ENCODE results near the gene FKBP5. TPM values are rescaled to one million over a fixed set of nuclear protein-coding genes. Genes with fewer than 3 reads are reported as not detected.

The FKBP5 gene
- total and polyA plus RNA-seq, 9 of the 15 experiments (the other 6 are each of a cell fraction or from before 2014, with no cell fraction given), result 32.7 to 151 (median 75.0) TPM

- TF ChIP-seq SRSF3 (IDR thresholded peaks at IDR 0.05; ENCODE audit: insufficient read depth, low read length) (no peak), ZNF561 (CRISPR knock-in tag; conservative IDR thresholded peaks at IDR 0.05) (no peak), E2F8 (IDR thresholded peaks at IDR 0.05; ENCODE audit: low read depth, partially characterized antibody) (no peak), DPF2 (IDR thresholded peaks at IDR 0.05) (no peak), NR4A1 (CRISPR knock-in tag; IDR thresholded peaks at IDR 0.05) (0 out of 2 replicates have a peak, but pooled peaks have one; percentile 55), NR4A1 (tag; IDR thresholded peaks at IDR 0.05) (no peak), PHTF2 (CRISPR knock-in tag; IDR thresholded peaks at IDR 0.05) (no peak), ESRRB (CRISPR knock-in tag; IDR thresholded peaks at IDR 0.05; ENCODE audit: borderline replicate concordance) (no peak), HNRNPL (IDR thresholded peaks at IDR 0.05; ENCODE audit: low read depth, low read length) (no peak), GABPB1 (CRISPR knock-in tag; IDR thresholded peaks at IDR 0.05) (no peak), ZNF212 (CRISPR knock-in tag; IDR thresholded peaks at IDR 0.05) (no peak), ZNF707 (CRISPR knock-in tag; conservative IDR thresholded peaks at IDR 0.05) (no peak), ZNF316 (IDR thresholded peaks at IDR 0.05) (no peak), ZKSCAN8 (CRISPR knock-in tag; IDR thresholded peaks at IDR 0.05) (no peak), SMARCE1 (IDR thresholded peaks at IDR 0.05) (no peak), ZNF740 (CRISPR knock-in tag; IDR thresholded peaks at IDR 0.05) (no peak; the same call in none of the 2 replicates), ZNF740 (tag; IDR thresholded peaks at IDR 0.05) (peak in 1 of 2 experiments; percentile 77; a peak in 1 of 4 replicates), KAT7 (CRISPR knock-in tag; IDR thresholded peaks at IDR 0.05; ENCODE audit: borderline replicate concordance) (peak; percentile 87; the same call in 1 of the 2 replicates), TRIM24 (IDR thresholded peaks at IDR 0.05) (no peak)
- TF ChIP-seq, protein P1, sequence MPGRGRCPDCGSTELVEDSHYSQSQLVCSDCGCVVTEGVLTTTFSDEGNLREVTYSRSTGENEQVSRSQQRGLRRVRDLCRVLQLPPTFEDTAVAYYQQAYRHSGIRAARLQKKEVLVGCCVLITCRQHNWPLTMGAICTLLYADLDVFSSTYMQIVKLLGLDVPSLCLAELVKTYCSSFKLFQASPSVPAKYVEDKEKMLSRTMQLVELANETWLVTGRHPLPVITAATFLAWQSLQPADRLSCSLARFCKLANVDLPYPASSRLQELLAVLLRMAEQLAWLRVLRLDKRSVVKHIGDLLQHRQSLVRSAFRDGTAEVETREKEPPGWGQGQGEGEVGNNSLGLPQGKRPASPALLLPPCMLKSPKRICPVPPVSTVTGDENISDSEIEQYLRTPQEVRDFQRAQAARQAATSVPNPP (IDR thresholded peaks at IDR 0.05; ENCODE audit: borderline replicate concordance, insufficient read depth, insufficient read length), result no peak
- TF ChIP-seq, protein P2, sequence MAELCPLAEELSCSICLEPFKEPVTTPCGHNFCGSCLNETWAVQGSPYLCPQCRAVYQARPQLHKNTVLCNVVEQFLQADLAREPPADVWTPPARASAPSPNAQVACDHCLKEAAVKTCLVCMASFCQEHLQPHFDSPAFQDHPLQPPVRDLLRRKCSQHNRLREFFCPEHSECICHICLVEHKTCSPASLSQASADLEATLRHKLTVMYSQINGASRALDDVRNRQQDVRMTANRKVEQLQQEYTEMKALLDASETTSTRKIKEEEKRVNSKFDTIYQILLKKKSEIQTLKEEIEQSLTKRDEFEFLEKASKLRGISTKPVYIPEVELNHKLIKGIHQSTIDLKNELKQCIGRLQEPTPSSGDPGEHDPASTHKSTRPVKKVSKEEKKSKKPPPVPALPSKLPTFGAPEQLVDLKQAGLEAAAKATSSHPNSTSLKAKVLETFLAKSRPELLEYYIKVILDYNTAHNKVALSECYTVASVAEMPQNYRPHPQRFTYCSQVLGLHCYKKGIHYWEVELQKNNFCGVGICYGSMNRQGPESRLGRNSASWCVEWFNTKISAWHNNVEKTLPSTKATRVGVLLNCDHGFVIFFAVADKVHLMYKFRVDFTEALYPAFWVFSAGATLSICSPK (IDR thresholded peaks at IDR 0.05; ENCODE audit: borderline replicate concordance), result no peak
Observed at GRCh38 chr6:35731414-35731735, 42.7 kb upstream of the FKBP5 start (continued).
